Measurements from ENCODE around the gene CENPI. TPM values are rescaled to one million over a fixed set of nuclear protein-coding genes. Genes with fewer than 3 reads are reported as not detected.

CENPI gene
- total RNA-seq, 1 experiment from 2014 or later, result 4.6 TPM

DNA sequence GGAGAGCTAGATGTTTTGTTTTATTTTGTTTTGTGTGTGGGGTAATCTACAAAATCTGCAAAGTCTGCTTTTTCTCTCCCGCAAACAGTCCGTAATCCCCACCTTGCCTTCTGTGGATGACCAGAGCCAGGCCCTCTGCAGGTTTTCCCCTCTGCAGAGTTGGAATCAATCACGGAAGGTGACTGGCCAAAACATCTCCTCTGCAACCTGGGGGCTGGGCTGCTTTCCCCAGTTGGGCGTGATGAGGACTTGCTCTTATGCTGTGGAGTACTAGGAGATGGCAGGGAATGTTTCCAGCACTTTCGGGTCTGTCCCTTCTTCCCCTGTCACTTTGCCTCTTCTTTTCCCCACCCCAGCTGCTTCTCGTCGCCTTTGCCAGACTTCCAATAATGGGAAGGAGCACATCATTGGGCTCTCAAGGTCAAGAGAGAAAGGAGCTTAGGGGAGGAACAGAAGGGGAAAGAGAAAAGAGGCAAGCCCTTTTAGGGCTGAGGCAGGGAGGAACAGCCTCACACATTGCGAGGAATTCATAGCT is 18.2 kb upstream of the CENPI start:
- H3K27me3 Mint-ChIP-seq (ENCODE audit: insufficient read depth, unreplicated experiment), result peaks cover 59% of the 10 kb centered on the region
- BruUV-seq (replicated peaks), result no TSS peak
- TF ChIP-seq, protein P1, sequence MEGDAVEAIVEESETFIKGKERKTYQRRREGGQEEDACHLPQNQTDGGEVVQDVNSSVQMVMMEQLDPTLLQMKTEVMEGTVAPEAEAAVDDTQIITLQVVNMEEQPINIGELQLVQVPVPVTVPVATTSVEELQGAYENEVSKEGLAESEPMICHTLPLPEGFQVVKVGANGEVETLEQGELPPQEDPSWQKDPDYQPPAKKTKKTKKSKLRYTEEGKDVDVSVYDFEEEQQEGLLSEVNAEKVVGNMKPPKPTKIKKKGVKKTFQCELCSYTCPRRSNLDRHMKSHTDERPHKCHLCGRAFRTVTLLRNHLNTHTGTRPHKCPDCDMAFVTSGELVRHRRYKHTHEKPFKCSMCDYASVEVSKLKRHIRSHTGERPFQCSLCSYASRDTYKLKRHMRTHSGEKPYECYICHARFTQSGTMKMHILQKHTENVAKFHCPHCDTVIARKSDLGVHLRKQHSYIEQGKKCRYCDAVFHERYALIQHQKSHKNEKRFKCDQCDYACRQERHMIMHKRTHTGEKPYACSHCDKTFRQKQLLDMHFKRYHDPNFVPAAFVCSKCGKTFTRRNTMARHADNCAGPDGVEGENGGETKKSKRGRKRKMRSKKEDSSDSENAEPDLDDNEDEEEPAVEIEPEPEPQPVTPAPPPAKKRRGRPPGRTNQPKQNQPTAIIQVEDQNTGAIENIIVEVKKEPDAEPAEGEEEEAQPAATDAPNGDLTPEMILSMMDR (IDR thresholded peaks at IDR 0.05; ENCODE audit: unreplicated experiment), result no peak

DNA sequence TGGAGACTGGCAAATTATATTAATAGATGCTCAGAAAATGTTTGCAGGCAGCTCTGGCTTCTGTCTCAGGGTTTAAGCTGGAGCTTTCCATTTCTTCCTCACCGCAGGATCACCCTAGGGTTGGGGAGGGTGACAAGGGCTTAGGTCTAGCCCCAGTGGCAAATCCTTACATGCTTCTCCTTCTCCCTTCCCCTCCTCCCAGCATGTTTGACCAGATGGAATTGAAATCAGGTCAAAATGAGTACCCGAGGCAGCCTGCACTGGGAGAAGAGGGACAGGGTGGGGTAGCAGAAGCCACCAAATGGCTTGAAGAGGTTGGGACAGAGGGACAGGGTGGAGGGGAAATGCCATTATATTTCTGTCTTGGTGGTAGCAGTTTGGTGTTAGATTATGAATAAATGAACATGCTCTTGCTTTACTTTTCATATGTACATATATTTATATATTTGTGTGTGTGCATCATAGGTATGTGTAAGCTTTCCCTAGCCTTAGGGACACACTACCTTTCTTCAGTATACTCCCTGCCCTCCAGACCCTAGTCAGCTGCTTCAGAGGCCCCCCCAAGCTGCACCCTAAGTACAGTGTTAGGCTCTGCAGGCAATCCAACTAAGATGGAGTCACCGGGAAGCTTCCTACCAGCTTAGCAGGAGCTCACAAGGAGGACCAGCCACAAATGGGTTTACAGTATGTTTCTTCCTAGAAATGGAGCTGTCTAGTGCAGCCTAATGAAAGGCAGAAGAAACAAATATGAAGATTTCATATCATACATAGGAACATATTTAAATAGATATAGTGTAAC is 17.5 kb upstream of the CENPI start:
- CTCF ChIA-PET, result no interaction called here

More for the DNA sequence above, 18.2 kb upstream of the CENPI start:
- Mint-ChIP-seq H3K4me1 (ENCODE audit: insufficient read depth, unreplicated experiment) (no peaks in the 10 kb centered on the region), H3K9me3 (ENCODE audit: unreplicated experiment) (no peaks in the 10 kb centered on the region), H3K4me3 (ENCODE audit: unreplicated experiment) (no peak overlapping the region), H3K27ac (ENCODE audit: low read depth, unreplicated experiment) (no peak overlapping the region), H3K36me3 (ENCODE audit: insufficient read depth, unreplicated experiment) (no peaks in the 10 kb centered on the region)
- DNase-seq (ENCODE audit: unreplicated experiment), result no peak
- POLR2A ChIA-PET, result interaction anchor here (0.7 kb wide), 1 partner anchor 84 kb away, joined by 3 read pairs; no protein-coding TSS in a partner anchor
- intact Hi-C loops (cut with micrococcal nuclease), result no loop called here
- CTCF ChIA-PET, result interaction anchor here (0.8 kb wide), 1 partner anchor 244 kb away, joined by 3 read pairs; no protein-coding TSS in a partner anchor

DNA sequence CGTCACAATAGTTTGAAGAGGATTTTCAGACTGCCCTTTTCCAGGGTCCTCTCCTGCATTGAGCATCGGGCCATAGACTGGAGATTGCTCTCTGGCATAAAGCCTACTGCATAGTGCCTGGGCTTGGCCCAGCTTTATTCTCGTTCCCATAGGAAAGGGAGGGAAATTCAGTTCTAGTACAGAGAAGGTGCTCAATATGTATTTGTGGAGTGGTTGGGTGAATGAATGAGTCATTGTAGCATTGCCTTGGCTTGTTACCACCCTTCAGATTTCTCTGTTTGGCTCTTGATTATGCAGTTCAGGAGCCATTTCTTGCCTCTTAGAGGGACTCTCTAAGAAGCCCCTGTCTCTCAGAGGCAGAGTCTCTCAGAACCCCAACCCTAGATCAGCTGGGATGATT is 16.8 kb upstream of the CENPI start:
- Mint-ChIP-seq H3K27me3 (ENCODE audit: insufficient read depth, unreplicated experiment) (peaks cover 48% of the 10 kb centered on the region), H3K4me1 (ENCODE audit: insufficient read depth, unreplicated experiment) (no peaks in the 10 kb centered on the region), H3K4me3 (ENCODE audit: unreplicated experiment) (no peak overlapping the region), H3K9me3 (ENCODE audit: unreplicated experiment) (no peaks in the 10 kb centered on the region), H3K36me3 (ENCODE audit: insufficient read depth, unreplicated experiment) (no peaks in the 10 kb centered on the region), H3K27ac (ENCODE audit: low read depth, unreplicated experiment) (no peak overlapping the region)
- TF ChIP-seq, protein P1 (IDR thresholded peaks at IDR 0.05; ENCODE audit: unreplicated experiment), result no peak
- ChIA-PET CTCF (no interaction called here), POLR2A (no interaction called here)
- no peak for DNase-seq (ENCODE audit: unreplicated experiment)
- BruUV-seq (replicated peaks), result no TSS peak
- intact Hi-C loops (cut with micrococcal nuclease), result no loop called here

More for the DNA sequence above, 17.5 kb upstream of the CENPI start:
- TF ChIP-seq, protein P1 (IDR thresholded peaks at IDR 0.05; ENCODE audit: unreplicated experiment), result no peak
- no TSS peak for BruUV-seq (replicated peaks)
- H3K4me1 Mint-ChIP-seq (ENCODE audit: insufficient read depth, unreplicated experiment), result no peaks in the 10 kb centered on the region
- POLR2A ChIA-PET, result interaction anchor here (0.7 kb wide), 1 partner anchor 84 kb away, joined by 3 read pairs; no protein-coding TSS in a partner anchor
- DNase-seq (ENCODE audit: unreplicated experiment), result no peak
- no peak overlapping the region for H3K4me3 Mint-ChIP-seq (ENCODE audit: unreplicated experiment)
- peaks cover 55% of the 10 kb centered on the region for H3K27me3 Mint-ChIP-seq (ENCODE audit: insufficient read depth, unreplicated experiment)
- no peaks in the 10 kb centered on the region for H3K9me3 Mint-ChIP-seq (ENCODE audit: unreplicated experiment)
- H3K27ac Mint-ChIP-seq (ENCODE audit: low read depth, unreplicated experiment), result no peak overlapping the region
- intact Hi-C loops (cut with micrococcal nuclease), result no loop called here
- H3K36me3 Mint-ChIP-seq (ENCODE audit: insufficient read depth, unreplicated experiment), result no peaks in the 10 kb centered on the region

DNA sequence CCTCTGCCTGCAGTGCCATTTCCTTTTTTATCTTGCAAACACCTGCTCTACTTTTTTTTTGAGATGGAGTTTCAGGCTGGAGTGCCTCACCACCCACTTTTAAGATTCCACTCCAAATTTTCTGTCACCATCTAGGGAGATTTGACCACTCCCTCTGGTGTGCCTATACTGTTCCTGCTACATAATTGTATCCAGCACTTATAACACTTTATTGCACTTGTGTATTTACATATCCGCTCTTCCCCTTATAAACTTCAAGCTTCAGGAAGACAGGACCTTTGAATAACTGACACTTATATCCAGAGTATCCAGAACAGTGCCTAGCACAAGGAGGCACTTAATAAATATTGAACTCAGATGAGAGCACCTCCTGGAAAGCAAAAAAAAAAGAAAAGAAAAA is 6.2 kb upstream of the CENPI start:
- H3K27ac Mint-ChIP-seq (ENCODE audit: low read depth, unreplicated experiment), result no peak overlapping the region
- intact Hi-C loops (cut with micrococcal nuclease), result loop anchor here (10.0 kb wide), 1 partner anchor 197 kb away; no protein-coding TSS in a partner anchor
- TF ChIP-seq, protein P1 (IDR thresholded peaks at IDR 0.05; ENCODE audit: unreplicated experiment), result no peak
- ChIA-PET CTCF (interaction anchor here (0.6 kb wide), 2 partner anchors 9 to 208 kb away, joined by 3 to 4 read pairs; no protein-coding TSS in a partner anchor), POLR2A (no interaction called here)
- no peaks in the 10 kb centered on the region for H3K4me1 Mint-ChIP-seq (ENCODE audit: insufficient read depth, unreplicated experiment)
- no peaks in the 10 kb centered on the region for H3K36me3 Mint-ChIP-seq (ENCODE audit: insufficient read depth, unreplicated experiment)
- H3K27me3 Mint-ChIP-seq (ENCODE audit: insufficient read depth, unreplicated experiment), result peaks cover 59% of the 10 kb centered on the region
- DNase-seq (ENCODE audit: unreplicated experiment), result no peak
- no peak overlapping the region for H3K4me3 Mint-ChIP-seq (ENCODE audit: unreplicated experiment)
- no peaks in the 10 kb centered on the region for H3K9me3 Mint-ChIP-seq (ENCODE audit: unreplicated experiment)
- BruUV-seq (replicated peaks), result no TSS peak
